ENCODE results near the gene PIGW.
"Not testable (repeated sequence)": the region's sequence is repeated elsewhere in the genome, so short reads cannot be mapped to it uniquely, and the experiment has no call there.

The PIGW gene

DNA sequence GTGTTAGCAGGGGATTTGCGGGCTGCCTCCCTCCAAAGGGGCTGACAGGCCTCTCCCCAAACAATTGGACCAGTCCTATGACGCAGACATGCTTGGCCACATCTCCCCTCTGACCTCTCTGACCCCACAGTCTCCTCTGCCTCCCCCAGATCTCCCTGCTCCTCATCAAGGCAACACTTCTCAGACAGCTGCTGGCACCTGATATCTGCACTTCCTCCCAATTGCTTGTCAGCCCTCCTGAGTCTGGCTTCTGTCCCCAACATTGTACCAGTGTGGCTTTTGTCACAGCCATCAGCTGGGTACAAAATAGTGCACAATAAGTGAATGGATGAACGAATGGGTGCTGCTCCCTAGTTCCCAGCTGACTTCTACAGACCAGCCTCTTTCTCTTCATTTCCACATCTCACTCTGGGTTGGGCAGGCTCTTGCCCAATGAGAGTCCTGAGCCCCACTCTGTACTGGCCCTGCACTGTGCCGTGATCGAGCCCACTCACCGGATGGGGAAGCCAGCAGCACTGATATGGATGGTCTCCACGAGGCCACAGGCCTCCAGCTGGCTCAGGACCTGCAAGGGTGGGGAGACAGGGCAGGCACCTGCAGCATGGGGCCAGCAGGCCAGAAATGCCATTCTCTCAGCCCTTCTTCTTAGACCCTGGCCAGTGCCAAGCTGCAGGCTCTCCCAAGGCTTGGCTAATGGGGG lies 31.2 kb upstream of the PIGW start:
- TF ChIP-seq ZFX (IDR thresholded peaks at IDR 0.05; ENCODE audit: borderline replicate concordance), result no peak
- TF ChIP-seq CTCF (IDR thresholded peaks at IDR 0.05), result no peak
- H3K27ac ChIP-seq, result no peak overlapping the region

DNA sequence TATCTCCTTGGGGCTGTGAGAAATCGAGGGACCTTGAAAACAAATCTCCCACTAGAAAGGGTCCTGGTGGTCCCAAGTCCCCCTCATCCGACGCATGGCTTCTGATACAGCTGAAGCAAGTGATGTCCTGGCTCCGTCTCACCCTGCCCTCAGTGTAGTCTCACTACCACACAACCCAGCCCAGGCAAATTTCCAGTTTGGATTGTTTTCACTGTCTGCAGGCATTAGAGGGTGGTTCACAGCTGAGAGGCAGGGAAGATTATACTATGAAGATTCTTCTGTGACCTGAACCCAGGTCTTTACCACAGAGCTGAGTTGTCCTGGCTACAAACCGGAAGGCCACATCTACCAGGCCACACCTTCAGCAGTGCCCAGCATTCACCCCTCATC lies 30.6 kb upstream of the PIGW start:
- H3K27ac ChIP-seq, result no peak overlapping the region

DNA sequence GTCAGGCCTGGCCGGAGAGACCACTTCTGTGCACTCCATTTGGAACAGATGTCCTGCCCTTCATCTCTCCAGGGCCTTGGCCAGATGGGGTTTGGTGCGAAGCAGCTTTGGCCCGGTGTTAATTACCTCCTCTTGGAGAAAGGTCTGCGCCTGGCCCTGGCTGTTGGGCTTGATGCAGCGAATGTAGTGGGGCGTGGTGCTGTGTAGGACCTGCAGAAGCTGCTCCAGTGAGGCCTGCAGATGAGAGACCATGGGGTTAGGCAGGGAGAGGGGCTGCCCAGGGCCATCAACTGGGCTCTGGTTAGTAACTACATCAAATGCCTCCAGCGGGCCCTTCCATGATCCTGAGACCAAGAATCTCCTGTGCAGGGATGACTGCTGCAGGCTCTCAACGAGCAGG lies 29.6 kb upstream of the PIGW start:
- TF ChIP-seq ZFX (IDR thresholded peaks at IDR 0.05; ENCODE audit: borderline replicate concordance), result no peak
- TF ChIP-seq CTCF (IDR thresholded peaks at IDR 0.05), result no peak

More for the DNA sequence above, 30.6 kb upstream of the PIGW start:
- no peak for TF ChIP-seq CTCF (IDR thresholded peaks at IDR 0.05)

DNA sequence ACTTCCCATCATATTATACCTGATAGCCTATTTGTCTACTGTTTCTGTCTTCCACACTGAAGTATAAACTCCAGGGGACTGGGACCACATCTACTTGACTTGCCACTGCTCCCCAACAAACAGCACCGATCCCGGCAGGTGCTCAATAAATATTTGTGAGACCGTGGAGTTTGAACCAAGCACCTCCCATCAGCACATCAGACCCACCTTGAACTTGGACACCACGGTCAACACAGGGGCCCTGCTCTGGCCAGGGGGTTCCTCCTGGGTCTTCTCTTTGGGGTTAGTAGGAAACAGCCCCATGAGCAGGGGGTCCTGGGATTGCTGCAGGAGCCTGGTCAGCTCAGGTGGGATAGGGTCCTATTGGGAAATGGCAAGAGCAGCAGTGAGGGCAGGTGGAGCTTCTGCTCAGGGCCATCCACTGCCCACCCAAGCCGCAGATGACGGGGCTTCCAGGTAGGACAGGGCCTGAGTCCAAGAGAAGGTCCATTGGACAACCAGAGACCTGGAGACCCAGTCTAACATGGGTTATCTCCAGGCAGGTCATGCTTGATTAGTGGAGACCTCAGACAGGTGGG lies 28.4 kb upstream of the PIGW start:
- no peak overlapping the region for H3K27ac ChIP-seq
- TF ChIP-seq ZFX (IDR thresholded peaks at IDR 0.05; ENCODE audit: borderline replicate concordance), result no peak
- no peak for TF ChIP-seq CTCF (IDR thresholded peaks at IDR 0.05)

More for the DNA sequence above, 29.6 kb upstream of the PIGW start:
- H3K27ac ChIP-seq, result no peak overlapping the region

- TF ChIP-seq CTCF (IDR thresholded peaks at IDR 0.05) (no peak), ZFX (IDR thresholded peaks at IDR 0.05; ENCODE audit: borderline replicate concordance) (no peak)
- H3K27ac ChIP-seq, result no peak overlapping the region
Observed at GRCh38 chr17:36506831-36507230, 28.0 kb upstream of the PIGW start.

GRCh38 chr17:36507266-36507665 lies 27.5 kb upstream of the PIGW start:
- no peak for TF ChIP-seq CTCF (IDR thresholded peaks at IDR 0.05)
- TF ChIP-seq ZFX (IDR thresholded peaks at IDR 0.05; ENCODE audit: borderline replicate concordance), result no peak
- H3K27ac ChIP-seq, result no peak overlapping the region

GRCh38 chr17:36508439-36508838 lies 26.3 kb upstream of the PIGW start:
- H3K27ac ChIP-seq, result not testable (repeated sequence)

Data from 22Rv1 (cell line).